Measurements from ENCODE around the gene HSPA5. TPM values are rescaled to one million over a fixed set of nuclear protein-coding genes. Genes with fewer than 3 reads are reported as not detected.
"Not testable (repeated sequence)": the region's sequence is repeated elsewhere in the genome, so short reads cannot be mapped to it uniquely, and the experiment has no call there.

The HSPA5 gene
- total RNA-seq (69.2 and 182 TPM in 2 replicates), polyA plus RNA-seq (285 and 882 TPM in 2 replicates)

DNA sequence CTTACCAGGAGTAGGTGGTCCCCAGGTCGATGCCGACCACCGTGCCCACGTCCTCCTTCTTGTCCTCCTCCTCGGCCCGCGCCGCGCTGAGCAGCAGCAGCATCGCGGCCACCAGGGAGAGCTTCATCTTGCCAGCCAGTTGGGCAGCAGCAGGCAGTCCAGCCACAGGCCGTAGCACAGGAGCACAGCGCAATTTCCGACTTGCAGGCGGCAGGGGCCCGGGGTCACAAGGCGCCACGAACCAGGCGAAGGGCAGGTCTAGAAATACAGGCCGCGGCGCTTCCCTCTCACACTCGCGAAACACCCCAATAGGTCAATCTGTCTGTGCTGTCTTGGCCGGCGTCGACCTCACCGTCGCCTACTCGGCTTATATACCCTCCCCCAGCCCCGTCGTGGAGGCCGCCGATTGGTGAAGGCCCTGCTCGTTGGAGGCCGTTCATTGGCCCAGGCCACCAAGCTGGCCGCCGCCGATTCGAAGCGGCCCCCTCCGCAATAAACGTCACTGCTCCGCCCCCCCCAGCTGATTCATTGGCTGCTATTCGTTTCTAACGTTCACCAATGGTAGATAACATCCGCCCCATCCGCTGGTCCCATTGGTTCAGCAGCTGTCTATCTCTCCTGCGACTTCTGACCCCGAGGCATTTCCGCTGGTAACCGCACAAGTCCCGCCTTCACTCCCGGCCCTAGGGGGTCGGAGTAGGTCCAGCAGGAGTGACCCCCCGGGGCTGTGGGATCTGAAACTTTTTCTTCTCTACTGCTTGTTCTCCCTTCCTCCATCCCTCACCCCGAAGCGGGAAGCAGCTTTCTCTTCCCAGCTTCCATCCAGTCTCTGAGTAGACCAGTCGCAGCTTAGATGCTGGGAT lies at the start of gene HSPA5:
HSPA5 (minus strand) TSS at position 344 of the 863 bp plus-strand sequence; CDS start at position 127, 217 bp downstream.
- DNase-seq (ENCODE audit: low read depth in 1 of 2, low spot score in 1 of 2): peak; percentile 99 to 100
- peaks cover 32% of the 10 kb centered on the region for H3K4me1 ChIP-seq (ENCODE audit: low read depth)
- peak within 1 kb of the TSS; percentile 71 for H3K4me3 ChIP-seq
- H3K27me3 ChIP-seq: no peaks in the 10 kb centered on the region
- peak within 1 kb of the TSS; percentile 98 for H3K27ac ChIP-seq
- H3K36me3 ChIP-seq: peaks cover 31% of the 10 kb centered on the region
- TF ChIP-seq CTCF (IDR thresholded peaks at IDR 0.05; ENCODE audit: low read depth, low read length): peak; percentile 10
- no peaks in the 10 kb centered on the region for H3K9me3 ChIP-seq (ENCODE audit: low read depth)

- not testable (repeated sequence) for H3K9me3 ChIP-seq (ENCODE audit: low read depth); H3K36me3 ChIP-seq; H3K4me3 ChIP-seq; H3K27ac ChIP-seq; H3K4me1 ChIP-seq (ENCODE audit: low read depth); H3K27me3 ChIP-seq; DNase-seq (ENCODE audit: low read depth in 1 of 2, low spot score in 1 of 2)
Observed at GRCh38 chr9:125286935-125287433, 45.8 kb upstream of the HSPA5 start.

GRCh38 chr9:125284855-125285254 lies 43.7 kb upstream of the HSPA5 start:
- DNase-seq (ENCODE audit: low read depth in 1 of 2, low spot score in 1 of 2): no peak
- peak overlapping the region; percentile 56 for H3K27ac ChIP-seq
- H3K36me3 ChIP-seq: no peaks in the 10 kb centered on the region
- no peak for TF ChIP-seq CTCF (IDR thresholded peaks at IDR 0.05; ENCODE audit: low read depth, low read length)
- no peaks in the 10 kb centered on the region for H3K27me3 ChIP-seq
- H3K9me3 ChIP-seq (ENCODE audit: low read depth): no peaks in the 10 kb centered on the region
- H3K4me1 ChIP-seq (ENCODE audit: low read depth): peaks cover 5% of the 10 kb centered on the region
- no peak overlapping the region for H3K4me3 ChIP-seq

DNA sequence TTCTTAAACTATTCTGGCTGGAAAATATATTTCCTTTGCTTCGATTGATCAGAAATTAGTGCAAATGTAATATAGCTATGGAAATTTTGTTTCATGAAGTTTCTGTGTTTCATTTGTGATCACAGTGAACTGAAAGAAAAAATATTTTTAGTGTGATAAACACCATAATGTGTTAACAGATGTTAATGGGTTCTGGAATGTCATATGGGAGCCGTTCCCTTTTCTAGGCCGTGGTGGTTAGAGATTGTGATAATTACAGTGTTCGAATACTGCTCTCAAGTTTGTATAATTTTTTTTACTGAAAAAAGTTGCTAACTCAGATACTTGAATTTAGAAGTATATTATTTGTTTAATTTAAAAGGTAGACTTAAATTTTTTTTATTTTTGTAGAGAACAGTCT lies 39.8 kb upstream of the HSPA5 start:
- Histone ChIP-seq H3K4me3 (no peak overlapping the region), H3K9me3 (ENCODE audit: low read depth) (no peaks in the 10 kb centered on the region), H3K36me3 (peaks cover 2% of the 10 kb centered on the region), H3K4me1 (ENCODE audit: low read depth) (peaks cover 7% of the 10 kb centered on the region), H3K27me3 (no peaks in the 10 kb centered on the region), H3K27ac (no peak overlapping the region)
- peak in 1 of 2 donors; percentile 19 for DNase-seq (ENCODE audit: low read depth in 1 of 2, low spot score in 1 of 2)
- no peak for TF ChIP-seq CTCF (IDR thresholded peaks at IDR 0.05; ENCODE audit: low read depth, low read length)

DNA sequence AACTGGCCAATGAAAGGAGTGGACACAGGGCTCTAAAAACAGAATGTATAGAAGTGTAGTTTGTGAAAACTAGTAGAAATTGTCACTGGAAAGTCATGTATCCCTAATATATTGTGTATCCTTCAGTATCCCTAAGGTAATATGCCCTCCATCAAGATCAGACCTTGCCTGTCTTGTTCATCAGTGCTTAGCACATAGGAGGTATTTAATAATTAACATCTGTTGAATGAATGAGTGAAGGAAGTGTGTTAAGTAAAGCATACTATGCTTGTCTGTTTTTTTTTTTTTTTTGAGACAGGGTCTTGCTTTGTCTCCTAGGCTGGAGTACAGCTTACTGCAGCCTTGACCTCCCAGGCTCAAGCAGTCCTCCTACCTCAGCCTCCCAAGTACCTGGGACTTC lies 36.3 kb upstream of the HSPA5 start:
- DNase-seq (ENCODE audit: low read depth in 1 of 2, low spot score in 1 of 2): no peak
- no peak overlapping the region for H3K4me3 ChIP-seq
- no peaks in the 10 kb centered on the region for H3K27me3 ChIP-seq
- H3K36me3 ChIP-seq: peaks cover 2% of the 10 kb centered on the region
- no peak for TF ChIP-seq CTCF (IDR thresholded peaks at IDR 0.05; ENCODE audit: low read depth, low read length)
- no peak overlapping the region for H3K27ac ChIP-seq
- H3K9me3 ChIP-seq (ENCODE audit: low read depth): no peaks in the 10 kb centered on the region
- H3K4me1 ChIP-seq (ENCODE audit: low read depth): peaks cover 12% of the 10 kb centered on the region

DNA sequence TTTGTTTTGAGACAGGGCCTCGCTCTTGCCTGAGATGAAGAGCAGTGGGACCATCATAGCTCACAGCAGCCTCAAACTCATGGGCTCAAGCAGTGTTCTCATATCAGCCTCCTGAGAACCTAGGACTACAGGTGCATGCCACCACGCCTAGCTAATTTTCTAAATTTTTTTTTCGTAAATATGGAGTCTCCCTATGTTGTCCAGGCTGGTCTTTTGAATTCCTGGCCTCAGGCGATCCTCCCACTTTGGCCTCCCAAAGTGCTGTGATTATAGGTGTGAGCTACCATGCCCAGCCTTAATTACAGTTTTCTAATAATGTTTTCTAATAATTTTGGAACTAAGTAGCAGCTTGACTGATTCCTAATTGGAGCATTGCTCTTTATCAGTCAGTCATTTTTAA lies 35.6 kb upstream of the HSPA5 start:
- no peak for TF ChIP-seq CTCF (IDR thresholded peaks at IDR 0.05; ENCODE audit: low read depth, low read length)
- no peaks in the 10 kb centered on the region for H3K27me3 ChIP-seq
- peaks cover 2% of the 10 kb centered on the region for H3K36me3 ChIP-seq
- H3K4me1 ChIP-seq (ENCODE audit: low read depth): peaks cover 12% of the 10 kb centered on the region
- H3K4me3 ChIP-seq: no peak overlapping the region
- no peaks in the 10 kb centered on the region for H3K9me3 ChIP-seq (ENCODE audit: low read depth)
- no peak for DNase-seq (ENCODE audit: low read depth in 1 of 2, low spot score in 1 of 2)
- peak overlapping the region; percentile 15 for H3K27ac ChIP-seq

Measured in cardiac muscle cell (in vitro differentiated cells and primary cell).